Activated CD8-positive, alpha-beta memory T cell treated with anti-CD3 and anti-CD28 coated beads for 1 hour (primary cell): ENCODE data around the gene XKR7.

Experiments used
- DNase-seq, 2 donors: peaks; one replicate each; pipeline ENCODE4 v3.0.0-alpha.2; 2020; ENCODE audit warnings: low read depth in 1 of 2; ENCODE audit errors: extremely low read depth in 1 of 2

The XKR7 gene

GRCh38 chr20:31974951-31975487 lies 7.1 kb downstream of the XKR7 start:
- no peak for DNase-seq

GRCh38 chr20:31975874-31976273 lies 7.9 kb downstream of the XKR7 start:
- no peak for DNase-seq

- DNase-seq: no peak
Observed at GRCh38 chr20:31977080-31977479, 9.1 kb downstream of the XKR7 start.

GRCh38 chr20:31979713-31980426 lies 11.9 kb downstream of the XKR7 start:
- DNase-seq: no peak

- no peak for DNase-seq
Observed at GRCh38 chr20:31981784-31982183, 13.8 kb downstream of the XKR7 start.

GRCh38 chr20:31984981-31985471 lies 17.1 kb downstream of the XKR7 start:
- DNase-seq: no peak

- no peak for DNase-seq
Observed at GRCh38 chr20:31987744-31988143, 19.8 kb downstream of the XKR7 start.

GRCh38 chr20:31988430-31989015 lies 20.6 kb downstream of the XKR7 start:
- no peak for DNase-seq

GRCh38 chr20:31989030-31989645 lies 21.2 kb downstream of the XKR7 start:
- DNase-seq: no peak

GRCh38 chr20:31990641-31991338 lies 22.8 kb downstream of the XKR7 start:
- no peak for DNase-seq

GRCh38 chr20:31991339-31991705 lies 23.4 kb downstream of the XKR7 start:
- DNase-seq: no peak

GRCh38 chr20:31992086-31992485 lies 24.1 kb downstream of the XKR7 start:
- no peak for DNase-seq

GRCh38 chr20:31996996-31997395 lies 29.0 kb downstream of the XKR7 start:
- no peak for DNase-seq

- DNase-seq: no peak
Observed at GRCh38 chr20:31998246-31998645, 30.3 kb downstream of the XKR7 start.

GRCh38 chr20:32003325-32003724 lies 35.4 kb downstream of the XKR7 start:
- no peak for DNase-seq

- DNase-seq: no peak
Observed at GRCh38 chr20:32004963-32005362, 37.0 kb downstream of the XKR7 start.

GRCh38 chr20:32006053-32006452 lies 38.1 kb downstream of the XKR7 start:
- DNase-seq: no peak

- DNase-seq: no peak
Observed at GRCh38 chr20:32006841-32007786, 39.2 kb downstream of the XKR7 start.

GRCh38 chr20:32007787-32008616 lies 40.1 kb downstream of the XKR7 start:
- no peak for DNase-seq
